Suprapubic skin (tissue), 3 donors: ENCODE measurements around the gene TAC3.

ENCODE experiments used
- CTCF ChIP-seq, 2 donors: fragments of 200-600 bp in 1 of 2; fragments of 450-650 bp in 1 of 2; sonication (generic) in 1 of 2; IDR thresholded peaks; one replicate each; pipeline ENCODE4 v1.5.1; 2016 to 2019; ENCODE audit warnings: antibody characterized with exemption in 2 of 2, mild to moderate bottlenecking in 1 of 2, moderate library complexity in 1 of 2
- POLR2AphosphoS5 ChIP-seq, 3 donors: sonication (generic); formaldehyde crosslinking; IDR thresholded peaks; one replicate each; pipeline ENCODE4 v1.6.1; 2017; ENCODE audit warnings: antibody characterized with exemption in 3 of 3

DNA sequence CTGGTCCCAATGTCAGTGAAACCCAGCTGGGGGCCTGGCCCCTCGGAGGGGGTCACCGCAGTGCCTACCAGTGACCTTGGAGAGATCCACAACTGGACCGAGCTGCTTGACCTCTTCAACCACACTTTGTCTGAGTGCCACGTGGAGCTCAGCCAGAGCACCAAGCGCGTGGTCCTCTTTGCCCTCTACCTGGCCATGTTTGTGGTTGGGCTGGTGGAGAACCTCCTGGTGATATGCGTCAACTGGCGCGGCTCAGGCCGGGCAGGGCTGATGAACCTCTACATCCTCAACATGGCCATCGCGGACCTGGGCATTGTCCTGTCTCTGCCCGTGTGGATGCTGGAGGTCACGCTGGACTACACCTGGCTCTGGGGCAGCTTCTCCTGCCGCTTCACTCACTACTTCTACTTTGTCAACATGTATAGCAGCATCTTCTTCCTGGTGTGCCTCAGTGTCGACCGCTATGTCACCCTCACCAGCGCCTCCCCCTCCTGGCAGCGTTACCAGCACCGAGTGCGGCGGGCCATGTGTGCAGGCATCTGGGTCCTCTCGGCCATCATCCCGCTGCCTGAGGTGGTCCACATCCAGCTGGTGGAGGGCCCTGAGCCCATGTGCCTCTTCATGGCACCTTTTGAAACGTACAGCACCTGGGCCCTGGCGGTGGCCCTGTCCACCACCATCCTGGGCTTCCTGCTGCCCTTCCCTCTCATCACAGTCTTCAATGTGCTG is 21.0 kb downstream of the TAC3 start:
- no peak for TF ChIP-seq CTCF (IDR thresholded peaks at IDR 0.05)
- no peak for TF ChIP-seq POLR2AphosphoS5 (IDR thresholded peaks at IDR 0.05)
